ENCODE results near the gene GLIS1. TPM values are rescaled to one million over a fixed set of nuclear protein-coding genes. Genes with fewer than 3 reads are reported as not detected.

Gene GLIS1
- total and polyA plus RNA-seq, 5 donors from 2014 or later: not detected

DNA sequence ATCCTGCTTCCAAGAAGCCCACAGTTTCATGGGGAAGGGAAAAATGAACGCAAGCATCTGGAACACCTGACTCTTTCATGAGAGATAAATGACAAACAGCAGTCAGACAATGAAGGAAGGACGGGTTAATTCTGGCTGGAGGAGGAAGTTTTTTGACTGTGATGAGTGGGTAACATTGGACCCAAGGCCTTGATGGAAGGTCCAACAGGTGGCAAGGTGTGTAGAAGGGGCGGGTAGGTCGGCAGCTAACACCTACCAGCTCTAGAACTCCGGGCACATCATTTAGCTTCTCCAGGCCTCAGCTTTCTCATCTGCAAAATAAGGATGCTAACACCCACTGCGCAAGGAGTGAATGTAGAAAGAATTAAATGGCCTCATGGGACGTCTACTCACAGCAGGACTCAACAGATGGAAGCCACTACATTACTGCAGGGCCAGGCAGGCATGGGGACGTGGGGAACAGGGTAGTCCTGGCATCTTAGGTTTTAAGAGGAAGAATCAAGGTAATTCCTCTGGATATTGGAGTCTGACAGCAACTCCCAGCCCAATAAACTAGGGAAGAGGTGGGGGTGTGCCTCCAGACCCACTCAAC, 12.9 kb downstream of the GLIS1 start:
- no peak overlapping the region for H3K27ac ChIP-seq (ENCODE audit: insufficient read depth, low read length, poor library complexity, severe bottlenecking)
- no peak overlapping the region for H3K4me3 Mint-ChIP-seq
- peaks cover 30% of the 10 kb centered on the region for H3K27me3 Mint-ChIP-seq
- H3K4me1 Mint-ChIP-seq: no peaks in the 10 kb centered on the region
- H3K36me3 Mint-ChIP-seq: no peaks in the 10 kb centered on the region
- no peaks in the 10 kb centered on the region for H3K9me3 ChIP-seq (ENCODE audit: control insufficient read depth in 2 of 2, low read length in 2 of 2)
- no peak overlapping the region for H3K27ac Mint-ChIP-seq
- H3K27me3 ChIP-seq (ENCODE audit: control insufficient read depth, insufficient read depth, low read length): no peaks in the 10 kb centered on the region
- H3K36me3 ChIP-seq (ENCODE audit: control insufficient read depth, insufficient read depth, low read length): no peaks in the 10 kb centered on the region
- no peaks in the 10 kb centered on the region for H3K9me3 Mint-ChIP-seq
- ATAC-seq (ENCODE audit: low read depth in 2 of 2) (no peak), DNase-seq (no peak)
- H3K4me1 ChIP-seq (ENCODE audit: control insufficient read depth, insufficient read depth, low read length, poor library complexity, severe bottlenecking): no peaks in the 10 kb centered on the region
- H3K4me3 ChIP-seq (ENCODE audit: low read depth, low read length): no peak overlapping the region

GRCh38 chr1:53725238-53725689, 13.7 kb downstream of the GLIS1 start:
- Mint-ChIP-seq H3K9me3 (no peaks in the 10 kb centered on the region), H3K4me1 (no peaks in the 10 kb centered on the region), H3K4me3 (no peak overlapping the region), H3K27me3 (peaks cover 25% of the 10 kb centered on the region), H3K27ac (no peak overlapping the region), H3K36me3 (no peaks in the 10 kb centered on the region)
- H3K27me3 ChIP-seq (ENCODE audit: control insufficient read depth, insufficient read depth, low read length): no peaks in the 10 kb centered on the region
- DNase-seq (no peak), ATAC-seq (ENCODE audit: low read depth in 2 of 2) (no peak)
- no peaks in the 10 kb centered on the region for H3K4me1 ChIP-seq (ENCODE audit: control insufficient read depth, insufficient read depth, low read length, poor library complexity, severe bottlenecking)
- no peak overlapping the region for H3K27ac ChIP-seq (ENCODE audit: insufficient read depth, low read length, poor library complexity, severe bottlenecking)
- no peaks in the 10 kb centered on the region for H3K36me3 ChIP-seq (ENCODE audit: control insufficient read depth, insufficient read depth, low read length)
- no peak overlapping the region for H3K4me3 ChIP-seq (ENCODE audit: low read depth, low read length)
- no peaks in the 10 kb centered on the region for H3K9me3 ChIP-seq (ENCODE audit: control insufficient read depth in 2 of 2, low read length in 2 of 2)

DNA sequence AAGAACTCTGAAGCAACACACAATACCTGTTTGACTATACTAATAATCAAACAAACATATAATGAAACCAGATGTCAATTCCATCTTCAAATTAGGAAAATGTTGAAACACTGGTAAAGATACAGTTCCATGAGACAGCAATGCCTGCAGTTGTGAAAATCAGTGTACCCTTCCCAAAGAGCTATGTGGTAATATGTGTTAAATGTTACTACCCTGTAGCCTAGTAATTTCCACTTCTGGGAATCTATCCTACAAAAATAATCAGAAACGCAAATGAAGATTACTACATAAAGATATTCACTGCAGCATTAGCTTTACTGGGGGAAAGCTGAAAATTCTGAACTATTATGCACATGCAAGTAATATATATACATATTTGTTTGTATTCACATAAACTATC, 16.9 kb downstream of the GLIS1 start:
- no peak overlapping the region for H3K4me3 ChIP-seq (ENCODE audit: low read depth, low read length)
- Mint-ChIP-seq H3K9me3 (no peaks in the 10 kb centered on the region), H3K36me3 (no peaks in the 10 kb centered on the region), H3K27ac (no peak overlapping the region), H3K4me3 (no peak overlapping the region), H3K27me3 (peaks cover 17% of the 10 kb centered on the region), H3K4me1 (no peaks in the 10 kb centered on the region)
- H3K27ac ChIP-seq (ENCODE audit: insufficient read depth, low read length, poor library complexity, severe bottlenecking): no peak overlapping the region
- H3K4me1 ChIP-seq (ENCODE audit: control insufficient read depth, insufficient read depth, low read length, poor library complexity, severe bottlenecking): no peaks in the 10 kb centered on the region
- DNase-seq (no peak), ATAC-seq (ENCODE audit: low read depth in 2 of 2) (no peak)
- H3K27me3 ChIP-seq (ENCODE audit: control insufficient read depth, insufficient read depth, low read length): peaks cover 2% of the 10 kb centered on the region
- no peaks in the 10 kb centered on the region for H3K9me3 ChIP-seq (ENCODE audit: control insufficient read depth in 2 of 2, low read length in 2 of 2)
- no peaks in the 10 kb centered on the region for H3K36me3 ChIP-seq (ENCODE audit: control insufficient read depth, insufficient read depth, low read length)

DNA sequence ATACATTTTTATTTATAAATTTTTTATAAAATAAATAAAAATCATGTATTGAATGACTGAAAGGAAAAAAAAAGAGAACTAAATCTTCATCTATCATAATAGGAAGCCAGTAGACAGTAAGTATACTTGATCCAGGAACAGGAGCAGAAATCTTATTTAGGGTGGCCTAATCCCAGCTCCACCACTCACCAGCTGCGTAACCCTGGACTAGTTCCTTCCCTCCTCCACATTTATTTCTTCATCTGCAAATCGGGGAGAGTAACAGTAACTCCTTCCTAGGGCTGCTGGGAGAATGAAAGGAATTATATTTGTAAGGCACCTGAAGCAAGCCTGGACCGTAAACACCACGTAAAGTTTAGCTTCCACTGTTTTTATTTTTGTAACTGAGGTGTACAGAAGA, 17.9 kb downstream of the GLIS1 start:
- no peak overlapping the region for H3K27ac ChIP-seq (ENCODE audit: insufficient read depth, low read length, poor library complexity, severe bottlenecking)

DNA sequence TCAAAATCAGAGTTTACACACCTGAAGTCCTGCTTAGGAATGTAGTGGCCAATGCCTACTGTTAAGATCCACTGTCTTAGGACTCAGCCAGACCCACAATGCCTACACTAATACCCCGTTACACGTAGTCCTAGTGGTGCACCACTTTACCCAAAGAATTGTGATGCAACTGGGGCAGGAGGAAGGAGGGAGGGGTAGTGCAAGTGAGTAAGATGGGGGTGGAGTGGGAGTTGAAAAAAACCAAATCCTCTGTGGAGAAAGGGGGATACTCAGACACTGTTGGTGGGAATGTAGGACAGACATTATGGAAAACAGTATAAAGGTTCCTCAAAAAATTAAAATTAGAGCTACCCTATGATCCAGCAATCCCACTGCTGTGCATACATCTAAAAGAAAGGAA, 19.5 kb downstream of the GLIS1 start:
- Histone ChIP-seq H3K4me1 (ENCODE audit: control insufficient read depth, insufficient read depth, low read length, poor library complexity, severe bottlenecking) (no peaks in the 10 kb centered on the region), H3K4me3 (ENCODE audit: low read depth, low read length) (no peak overlapping the region), H3K9me3 (ENCODE audit: control insufficient read depth in 2 of 2, low read length in 2 of 2) (no peaks in the 10 kb centered on the region), H3K36me3 (ENCODE audit: control insufficient read depth, insufficient read depth, low read length) (no peaks in the 10 kb centered on the region), H3K27me3 (ENCODE audit: control insufficient read depth, insufficient read depth, low read length) (peaks cover 2% of the 10 kb centered on the region), H3K27ac (ENCODE audit: insufficient read depth, low read length, poor library complexity, severe bottlenecking) (no peak overlapping the region)
- Mint-ChIP-seq H3K36me3 (no peaks in the 10 kb centered on the region), H3K9me3 (no peaks in the 10 kb centered on the region), H3K4me3 (no peak overlapping the region), H3K27ac (no peak overlapping the region), H3K4me1 (no peaks in the 10 kb centered on the region), H3K27me3 (peaks cover 11% of the 10 kb centered on the region)
- DNase-seq (no peak), ATAC-seq (ENCODE audit: low read depth in 2 of 2) (no peak)

More for the DNA sequence above, 17.9 kb downstream of the GLIS1 start:
- Mint-ChIP-seq H3K36me3 (no peaks in the 10 kb centered on the region), H3K4me1 (no peaks in the 10 kb centered on the region), H3K4me3 (no peak overlapping the region), H3K9me3 (no peaks in the 10 kb centered on the region), H3K27me3 (peaks cover 17% of the 10 kb centered on the region), H3K27ac (no peak overlapping the region)
- no peak for DNase-seq
- ATAC-seq (ENCODE audit: low read depth in 2 of 2): no peak
- Histone ChIP-seq H3K4me3 (ENCODE audit: low read depth, low read length) (no peak overlapping the region), H3K4me1 (ENCODE audit: control insufficient read depth, insufficient read depth, low read length, poor library complexity, severe bottlenecking) (no peaks in the 10 kb centered on the region), H3K27me3 (ENCODE audit: control insufficient read depth, insufficient read depth, low read length) (peaks cover 2% of the 10 kb centered on the region), H3K36me3 (ENCODE audit: control insufficient read depth, insufficient read depth, low read length) (no peaks in the 10 kb centered on the region), H3K9me3 (ENCODE audit: control insufficient read depth in 2 of 2, low read length in 2 of 2) (no peaks in the 10 kb centered on the region)

GRCh38 chr1:53718443-53718842, 20.5 kb downstream of the GLIS1 start:
- no peak overlapping the region for H3K27ac ChIP-seq (ENCODE audit: insufficient read depth, low read length, poor library complexity, severe bottlenecking)
- Mint-ChIP-seq H3K27ac (no peak overlapping the region), H3K4me3 (no peak overlapping the region), H3K9me3 (no peaks in the 10 kb centered on the region), H3K4me1 (no peaks in the 10 kb centered on the region), H3K27me3 (peaks cover 10% of the 10 kb centered on the region), H3K36me3 (no peaks in the 10 kb centered on the region)
- H3K9me3 ChIP-seq (ENCODE audit: control insufficient read depth in 2 of 2, low read length in 2 of 2): no peaks in the 10 kb centered on the region
- H3K27me3 ChIP-seq (ENCODE audit: control insufficient read depth, insufficient read depth, low read length): peaks cover 2% of the 10 kb centered on the region
- no peaks in the 10 kb centered on the region for H3K36me3 ChIP-seq (ENCODE audit: control insufficient read depth, insufficient read depth, low read length)
- ATAC-seq (ENCODE audit: low read depth in 2 of 2) (no peak), DNase-seq (no peak)
- no peak overlapping the region for H3K4me3 ChIP-seq (ENCODE audit: low read depth, low read length)
- H3K4me1 ChIP-seq (ENCODE audit: control insufficient read depth, insufficient read depth, low read length, poor library complexity, severe bottlenecking): no peaks in the 10 kb centered on the region

GRCh38 chr1:53717025-53717804, 21.7 kb downstream of the GLIS1 start:
- ATAC-seq (ENCODE audit: low read depth in 2 of 2) (no peak), DNase-seq (no peak)
- no peaks in the 10 kb centered on the region for H3K36me3 Mint-ChIP-seq
- H3K4me3 Mint-ChIP-seq: no peak overlapping the region
- no peaks in the 10 kb centered on the region for H3K9me3 Mint-ChIP-seq
- Histone ChIP-seq H3K9me3 (ENCODE audit: control insufficient read depth in 2 of 2, low read length in 2 of 2) (no peaks in the 10 kb centered on the region), H3K36me3 (ENCODE audit: control insufficient read depth, insufficient read depth, low read length) (no peaks in the 10 kb centered on the region), H3K4me1 (ENCODE audit: control insufficient read depth, insufficient read depth, low read length, poor library complexity, severe bottlenecking) (no peaks in the 10 kb centered on the region), H3K27me3 (ENCODE audit: control insufficient read depth, insufficient read depth, low read length) (peaks cover 2% of the 10 kb centered on the region), H3K27ac (ENCODE audit: insufficient read depth, low read length, poor library complexity, severe bottlenecking) (no peak overlapping the region), H3K4me3 (ENCODE audit: low read depth, low read length) (no peak overlapping the region)
- no peak overlapping the region for H3K27ac Mint-ChIP-seq
- peaks cover 9% of the 10 kb centered on the region for H3K27me3 Mint-ChIP-seq
- no peaks in the 10 kb centered on the region for H3K4me1 Mint-ChIP-seq

DNA sequence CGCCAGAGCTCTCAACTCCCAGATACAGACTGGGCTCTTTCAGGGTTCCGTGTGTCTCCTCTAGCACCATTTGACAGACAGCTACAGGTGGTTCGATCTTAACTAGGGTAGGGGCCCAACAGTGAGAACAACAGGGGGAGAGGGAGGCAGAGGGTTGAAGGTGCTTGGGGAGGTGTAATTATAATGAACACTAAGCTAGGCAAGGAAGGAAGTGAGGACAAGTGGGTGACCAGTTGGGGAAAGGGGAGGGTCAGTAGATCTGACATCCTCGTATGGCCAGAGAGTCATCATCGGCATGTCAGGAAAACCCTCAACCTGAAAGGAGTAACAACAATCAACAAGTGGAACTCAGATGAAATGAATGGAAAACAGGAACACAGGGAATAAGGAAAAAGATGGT, 22.8 kb downstream of the GLIS1 start:
- H3K9me3 ChIP-seq (ENCODE audit: control insufficient read depth in 2 of 2, low read length in 2 of 2): no peaks in the 10 kb centered on the region
- ATAC-seq (ENCODE audit: low read depth in 2 of 2) (no peak), DNase-seq (no peak)
- H3K27me3 ChIP-seq (ENCODE audit: control insufficient read depth, insufficient read depth, low read length): peaks cover 2% of the 10 kb centered on the region
- H3K27ac ChIP-seq (ENCODE audit: insufficient read depth, low read length, poor library complexity, severe bottlenecking): no peak overlapping the region
- no peak overlapping the region for H3K27ac Mint-ChIP-seq
- H3K36me3 ChIP-seq (ENCODE audit: control insufficient read depth, insufficient read depth, low read length): no peaks in the 10 kb centered on the region
- H3K36me3 Mint-ChIP-seq: no peaks in the 10 kb centered on the region
- peaks cover 6% of the 10 kb centered on the region for H3K27me3 Mint-ChIP-seq
- H3K9me3 Mint-ChIP-seq: no peaks in the 10 kb centered on the region
- H3K4me1 ChIP-seq (ENCODE audit: control insufficient read depth, insufficient read depth, low read length, poor library complexity, severe bottlenecking): no peaks in the 10 kb centered on the region
- no peaks in the 10 kb centered on the region for H3K4me1 Mint-ChIP-seq
- H3K4me3 ChIP-seq (ENCODE audit: low read depth, low read length): no peak overlapping the region
- H3K4me3 Mint-ChIP-seq: no peak overlapping the region
